ENCODE measurements around the gene ADH1A. TPM values are rescaled to one million over a fixed set of nuclear protein-coding genes. Genes with fewer than 3 reads are reported as not detected.

Gene ADH1A
- not detected for polyA plus RNA-seq (2013, experiment 1 of 2)
- polyA plus RNA-seq (2013, experiment 2 of 2), result not detected

DNA sequence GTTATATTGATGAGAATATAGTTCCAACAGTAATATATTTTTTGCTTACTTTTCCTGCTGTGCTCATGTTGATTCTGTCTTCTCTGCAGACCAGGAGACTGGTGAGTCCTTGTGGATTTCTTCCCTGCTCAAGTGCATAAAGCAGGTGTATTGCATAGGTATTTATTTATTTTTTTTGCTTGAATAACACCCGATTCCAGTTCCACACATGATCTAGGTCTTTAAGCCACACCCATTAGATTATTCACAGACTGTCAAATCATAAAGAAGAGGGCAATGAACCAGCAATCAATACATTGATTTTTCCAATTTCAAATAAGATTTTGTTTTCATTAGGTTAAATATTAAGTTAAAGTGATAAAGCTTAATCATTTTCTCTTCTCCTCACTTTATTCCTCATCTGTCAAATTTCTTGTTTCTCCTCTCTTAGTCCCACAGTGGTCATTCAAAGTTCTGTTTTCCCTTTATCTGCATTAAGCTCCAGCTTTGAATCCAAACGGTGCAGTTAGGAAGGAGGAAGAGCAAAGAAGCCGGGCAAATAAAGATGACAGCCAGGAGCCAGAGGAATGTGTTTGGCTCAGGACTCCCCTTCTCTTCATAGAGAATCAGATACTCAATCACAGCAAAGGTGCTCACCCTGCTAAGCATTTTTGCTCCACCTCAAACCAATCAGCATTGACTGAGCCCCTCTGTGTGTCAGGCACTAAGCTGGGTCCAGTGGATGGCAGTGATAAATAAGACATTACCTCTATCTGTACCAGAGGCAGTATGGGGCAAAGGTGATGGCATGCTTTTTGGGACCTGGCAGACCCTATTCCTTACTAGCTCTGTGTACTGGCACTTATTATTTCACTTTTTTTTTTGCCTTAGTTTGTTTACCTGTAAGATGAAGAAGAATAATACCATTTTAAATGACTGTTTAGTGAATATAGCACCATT lies at the start of gene ADH1A:
TSS of gene ADH1A (minus strand) at position 138 of the 939 bp plus-strand sequence. CDS start at position 67, 71 bp downstream.
- 80% methylated on average over 2 of the region's 3 CpGs for WGBS
- Histone ChIP-seq H2BK120ac (ENCODE audit: low read depth, low read length) (no peak within 1 kb of the TSS), H3K27me3 (ENCODE audit: control insufficient read depth in 1 of 2, insufficient read depth in 1 of 2, low read length in 2 of 2) (no peaks in the 10 kb centered on the region), H3K36me3 (ENCODE audit: control insufficient read depth in 1 of 2, insufficient read depth in 2 of 2, low read depth in 1 of 2, low read length in 2 of 2) (peaks cover 0 to 3% of the 10 kb centered on the region in 2 experiments), H2AFZ (ENCODE audit: low read depth, low read length) (no peak within 1 kb of the TSS), H2BK5ac (ENCODE audit: low read depth, low read length, poor library complexity, severe bottlenecking) (no peak within 1 kb of the TSS), H2BK15ac (ENCODE audit: low read depth, poor library complexity, severe bottlenecking) (no peak within 1 kb of the TSS), H3K9me3 (ENCODE audit: control insufficient read depth, low read length) (peaks cover 13% of the 10 kb centered on the region), H3K27ac (ENCODE audit: low read length, poor library complexity, severe bottlenecking) (no peak within 1 kb of the TSS), H3K14ac (ENCODE audit: low read length in 2 of 2) (no peak within 1 kb of the TSS), H3K79me1 (replicated peaks; ENCODE audit: low read length, poor library complexity, severe bottlenecking) (no peaks in the 10 kb centered on the region), H3K4me1 (ENCODE audit: control insufficient read depth, insufficient read depth, low read depth, low read length) (no peaks in the 10 kb centered on the region), H3K4me2 (ENCODE audit: low read length, poor library complexity, severe bottlenecking) (no peak within 1 kb of the TSS), H3K4ac (ENCODE audit: low read depth in 1 of 2, low read length in 2 of 2) (no peak within 1 kb of the TSS), H4K8ac (ENCODE audit: low read length) (no peak within 1 kb of the TSS), H3K18ac (ENCODE audit: low read depth in 1 of 2, low read length in 2 of 2) (no peak within 1 kb of the TSS), H3K23ac (ENCODE audit: low read length in 2 of 2) (no peak within 1 kb of the TSS), H3K9ac (ENCODE audit: low read length) (no peak within 1 kb of the TSS), H2BK12ac (ENCODE audit: low read length in 2 of 2) (no peak within 1 kb of the TSS), H3K4me3 (ENCODE audit: insufficient read depth in 1 of 2, low read depth in 1 of 2, low read length in 2 of 2) (no peak within 1 kb of the TSS), H2AK5ac (ENCODE audit: low read length, severe bottlenecking) (no peak within 1 kb of the TSS), H4K91ac (ENCODE audit: low read length) (no peak within 1 kb of the TSS)
- DNase-seq, result no peak

DNA sequence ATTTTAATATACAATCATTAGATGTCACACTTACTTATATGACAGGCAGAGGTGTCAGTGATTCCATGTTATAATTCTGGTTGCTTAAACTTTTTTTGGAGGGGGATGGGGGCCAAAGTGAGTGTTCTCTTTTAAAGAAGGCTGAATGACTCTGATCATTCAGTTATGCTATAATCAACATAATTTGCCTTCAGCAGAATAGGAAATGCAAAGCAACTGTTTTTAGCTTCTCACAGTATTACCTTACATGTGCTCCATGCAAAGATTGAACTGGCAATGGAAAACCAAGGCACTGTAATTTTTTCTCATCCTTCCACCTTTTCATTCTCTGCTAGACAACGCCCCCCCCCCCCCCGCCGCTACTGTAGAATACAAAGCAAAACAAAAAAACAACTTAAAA lies 48.4 kb upstream of the ADH1A start:
- 100% methylated on average over 2 of the region's 3 CpGs for WGBS

DNA sequence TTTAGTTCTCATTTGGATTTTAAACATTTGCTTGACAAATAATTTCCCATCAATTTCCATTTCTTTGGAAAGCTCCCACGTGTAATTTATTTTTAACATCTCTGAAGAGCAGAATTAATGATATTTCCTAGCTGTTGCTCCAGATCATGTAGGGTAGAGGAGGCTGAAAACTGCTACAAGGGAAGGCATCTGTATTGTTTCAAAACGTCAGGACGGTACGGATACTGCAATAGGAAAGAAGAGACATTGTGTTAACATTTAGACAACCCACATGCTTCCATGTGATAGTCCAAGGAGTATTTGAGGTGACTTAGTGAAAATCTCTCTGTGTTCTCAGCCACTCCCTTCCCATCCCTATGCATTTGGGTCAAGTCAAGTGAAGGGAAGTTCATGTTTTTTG lies 45.8 kb upstream of the ADH1A start:
- no peak overlapping the region for H2BK12ac ChIP-seq (ENCODE audit: low read length in 2 of 2)
- H3K4me1 ChIP-seq (ENCODE audit: control insufficient read depth, insufficient read depth, low read depth, low read length), result no peaks in the 10 kb centered on the region
- H3K27ac ChIP-seq (ENCODE audit: low read length, poor library complexity, severe bottlenecking), result no peak overlapping the region
- H4K91ac ChIP-seq (ENCODE audit: low read length), result no peak overlapping the region
- H2AFZ ChIP-seq (ENCODE audit: low read depth, low read length), result no peak overlapping the region
- no peak overlapping the region for H3K4me3 ChIP-seq (ENCODE audit: insufficient read depth in 1 of 2, low read depth in 1 of 2, low read length in 2 of 2)
- no peak overlapping the region for H2BK120ac ChIP-seq (ENCODE audit: low read depth, low read length)
- H3K4me2 ChIP-seq (ENCODE audit: low read length, poor library complexity, severe bottlenecking), result no peak overlapping the region
- H3K79me1 ChIP-seq (replicated peaks; ENCODE audit: low read length, poor library complexity, severe bottlenecking), result no peaks in the 10 kb centered on the region
- no peak overlapping the region for H3K23ac ChIP-seq (ENCODE audit: low read length in 2 of 2)
- H3K27me3 ChIP-seq (ENCODE audit: control insufficient read depth in 1 of 2, insufficient read depth in 1 of 2, low read length in 2 of 2), result no peaks in the 10 kb centered on the region
- WGBS, result 80% methylated on average over 2 of the region's 4 CpGs
- no peaks in the 10 kb centered on the region for H3K36me3 ChIP-seq (ENCODE audit: control insufficient read depth in 1 of 2, insufficient read depth in 2 of 2, low read depth in 1 of 2, low read length in 2 of 2)
- H2AK5ac ChIP-seq (ENCODE audit: low read length, severe bottlenecking), result no peak overlapping the region
- no peak overlapping the region for H3K14ac ChIP-seq (ENCODE audit: low read length in 2 of 2)
- no peak overlapping the region for H3K4ac ChIP-seq (ENCODE audit: low read depth in 1 of 2, low read length in 2 of 2)
- no peak for DNase-seq
- H3K18ac ChIP-seq (ENCODE audit: low read depth in 1 of 2, low read length in 2 of 2), result no peak overlapping the region
- no peak overlapping the region for H2BK5ac ChIP-seq (ENCODE audit: low read depth, low read length, poor library complexity, severe bottlenecking)
- H2BK15ac ChIP-seq (ENCODE audit: low read depth, poor library complexity, severe bottlenecking), result no peak overlapping the region
- no peak overlapping the region for H3K9ac ChIP-seq (ENCODE audit: low read length)
- H4K8ac ChIP-seq (ENCODE audit: low read length), result no peak overlapping the region
- H3K9me3 ChIP-seq (ENCODE audit: control insufficient read depth, low read length), result no peaks in the 10 kb centered on the region

More for the DNA sequence above, 48.4 kb upstream of the ADH1A start:
- H2BK120ac ChIP-seq (ENCODE audit: low read depth, low read length), result no peak overlapping the region
- H3K4me3 ChIP-seq (ENCODE audit: insufficient read depth in 1 of 2, low read depth in 1 of 2, low read length in 2 of 2), result no peak overlapping the region
- H2BK15ac ChIP-seq (ENCODE audit: low read depth, poor library complexity, severe bottlenecking), result no peak overlapping the region
- no peaks in the 10 kb centered on the region for H3K4me1 ChIP-seq (ENCODE audit: control insufficient read depth, insufficient read depth, low read depth, low read length)
- DNase-seq, result no peak
- H4K91ac ChIP-seq (ENCODE audit: low read length), result no peak overlapping the region
- no peak overlapping the region for H3K18ac ChIP-seq (ENCODE audit: low read depth in 1 of 2, low read length in 2 of 2)
- no peaks in the 10 kb centered on the region for H3K9me3 ChIP-seq (ENCODE audit: control insufficient read depth, low read length)
- H3K4ac ChIP-seq (ENCODE audit: low read depth in 1 of 2, low read length in 2 of 2), result no peak overlapping the region
- no peak overlapping the region for H3K9ac ChIP-seq (ENCODE audit: low read length)
- no peak overlapping the region for H4K8ac ChIP-seq (ENCODE audit: low read length)
- H3K23ac ChIP-seq (ENCODE audit: low read length in 2 of 2), result no peak overlapping the region
- H2BK5ac ChIP-seq (ENCODE audit: low read depth, low read length, poor library complexity, severe bottlenecking), result no peak overlapping the region
- H3K79me1 ChIP-seq (replicated peaks; ENCODE audit: low read length, poor library complexity, severe bottlenecking), result no peaks in the 10 kb centered on the region
- no peak overlapping the region for H2AFZ ChIP-seq (ENCODE audit: low read depth, low read length)
- H3K14ac ChIP-seq (ENCODE audit: low read length in 2 of 2), result no peak overlapping the region
- H3K27me3 ChIP-seq (ENCODE audit: control insufficient read depth in 1 of 2, insufficient read depth in 1 of 2, low read length in 2 of 2), result no peaks in the 10 kb centered on the region
- H2AK5ac ChIP-seq (ENCODE audit: low read length, severe bottlenecking), result no peak overlapping the region
- H3K4me2 ChIP-seq (ENCODE audit: low read length, poor library complexity, severe bottlenecking), result no peak overlapping the region
- H2BK12ac ChIP-seq (ENCODE audit: low read length in 2 of 2), result no peak overlapping the region
- H3K36me3 ChIP-seq (ENCODE audit: control insufficient read depth in 1 of 2, insufficient read depth in 2 of 2, low read depth in 1 of 2, low read length in 2 of 2), result no peaks in the 10 kb centered on the region
- no peak overlapping the region for H3K27ac ChIP-seq (ENCODE audit: low read length, poor library complexity, severe bottlenecking)

DNA sequence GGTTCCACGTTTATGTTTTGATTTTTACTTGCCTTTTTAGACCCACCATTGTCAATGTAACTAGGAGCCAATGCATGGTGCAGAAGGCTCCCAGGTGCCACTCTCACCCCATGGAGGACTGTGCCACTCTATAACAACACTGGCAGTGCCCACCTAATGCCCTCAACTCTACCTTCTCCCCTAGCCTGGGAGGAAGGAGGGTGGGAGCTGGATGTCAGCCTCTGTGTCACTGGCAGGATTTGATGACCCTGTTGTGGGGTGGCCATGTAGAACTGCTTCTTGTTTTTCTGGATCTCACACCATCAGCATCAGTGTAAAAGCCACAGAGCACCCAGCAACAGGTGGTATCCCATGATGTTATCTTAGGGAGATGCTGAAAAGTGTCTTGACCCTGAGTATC lies 44.1 kb upstream of the ADH1A start:
- H2BK5ac ChIP-seq (ENCODE audit: low read depth, low read length, poor library complexity, severe bottlenecking), result no peak overlapping the region
- no peak overlapping the region for H2BK120ac ChIP-seq (ENCODE audit: low read depth, low read length)
- no peak for DNase-seq
- no peak overlapping the region for H3K4me2 ChIP-seq (ENCODE audit: low read length, poor library complexity, severe bottlenecking)
- H3K4me1 ChIP-seq (ENCODE audit: control insufficient read depth, insufficient read depth, low read depth, low read length), result no peaks in the 10 kb centered on the region
- no peak overlapping the region for H4K91ac ChIP-seq (ENCODE audit: low read length)
- no peaks in the 10 kb centered on the region for H3K27me3 ChIP-seq (ENCODE audit: control insufficient read depth in 1 of 2, insufficient read depth in 1 of 2, low read length in 2 of 2)
- H2BK12ac ChIP-seq (ENCODE audit: low read length in 2 of 2), result no peak overlapping the region
- H2BK15ac ChIP-seq (ENCODE audit: low read depth, poor library complexity, severe bottlenecking), result no peak overlapping the region
- no peak overlapping the region for H2AK5ac ChIP-seq (ENCODE audit: low read length, severe bottlenecking)
- no peaks in the 10 kb centered on the region for H3K9me3 ChIP-seq (ENCODE audit: control insufficient read depth, low read length)
- no peak overlapping the region for H3K23ac ChIP-seq (ENCODE audit: low read length in 2 of 2)
- H3K14ac ChIP-seq (ENCODE audit: low read length in 2 of 2), result peak overlapping the region in 1 of 2 experiments; percentile 71
- H3K4me3 ChIP-seq (ENCODE audit: insufficient read depth in 1 of 2, low read depth in 1 of 2, low read length in 2 of 2), result no peak overlapping the region
- H4K8ac ChIP-seq (ENCODE audit: low read length), result no peak overlapping the region
- no peak overlapping the region for H3K27ac ChIP-seq (ENCODE audit: low read length, poor library complexity, severe bottlenecking)
- no peaks in the 10 kb centered on the region for H3K36me3 ChIP-seq (ENCODE audit: control insufficient read depth in 1 of 2, insufficient read depth in 2 of 2, low read depth in 1 of 2, low read length in 2 of 2)
- H3K18ac ChIP-seq (ENCODE audit: low read depth in 1 of 2, low read length in 2 of 2), result no peak overlapping the region
- 47% methylated on average over 1 of the region's 1 CpG for WGBS
- H3K9ac ChIP-seq (ENCODE audit: low read length), result no peak overlapping the region
- no peak overlapping the region for H3K4ac ChIP-seq (ENCODE audit: low read depth in 1 of 2, low read length in 2 of 2)
- H3K79me1 ChIP-seq (replicated peaks; ENCODE audit: low read length, poor library complexity, severe bottlenecking), result no peaks in the 10 kb centered on the region
- no peak overlapping the region for H2AFZ ChIP-seq (ENCODE audit: low read depth, low read length)
